Measurements from ENCODE around the gene EBF3. TPM values are rescaled to one million over a fixed set of nuclear protein-coding genes. Genes with fewer than 3 reads are reported as not detected.

The EBF3 gene
- total RNA-seq, 1 experiment from 2014 or later, result not detected

GRCh38 chr10:129904323-129904722 lies 59.8 kb downstream of the EBF3 start:
- Mint-ChIP-seq H3K4me1 (ENCODE audit: low read depth, unreplicated experiment) (no peaks in the 10 kb centered on the region), H3K27ac (ENCODE audit: unreplicated experiment) (no peak overlapping the region), H3K4me3 (ENCODE audit: low read depth, unreplicated experiment) (no peak overlapping the region), H3K36me3 (ENCODE audit: insufficient read depth, unreplicated experiment) (no peaks in the 10 kb centered on the region), H3K9me3 (ENCODE audit: low read depth, unreplicated experiment) (peaks cover 3% of the 10 kb centered on the region), H3K27me3 (ENCODE audit: unreplicated experiment) (no peaks in the 10 kb centered on the region)
- TF ChIP-seq CTCF (IDR thresholded peaks at IDR 0.05; ENCODE audit: unreplicated experiment), result no peak
- intact Hi-C loops (cut with micrococcal nuclease; ENCODE audit: unreplicated experiment), result no loop called here
- CTCF ChIA-PET, result no interaction called here
- no TSS peak for BruUV-seq (replicated peaks)
- DNase-seq, result no peak

GRCh38 chr10:129901389-129902006 lies 62.6 kb downstream of the EBF3 start:
- no peak for TF ChIP-seq CTCF (IDR thresholded peaks at IDR 0.05; ENCODE audit: unreplicated experiment)
- Mint-ChIP-seq H3K4me3 (ENCODE audit: low read depth, unreplicated experiment) (no peak overlapping the region), H3K27me3 (ENCODE audit: unreplicated experiment) (no peaks in the 10 kb centered on the region), H3K36me3 (ENCODE audit: insufficient read depth, unreplicated experiment) (no peaks in the 10 kb centered on the region), H3K9me3 (ENCODE audit: low read depth, unreplicated experiment) (peaks cover 3% of the 10 kb centered on the region), H3K4me1 (ENCODE audit: low read depth, unreplicated experiment) (no peaks in the 10 kb centered on the region), H3K27ac (ENCODE audit: unreplicated experiment) (no peak overlapping the region)
- BruUV-seq (replicated peaks), result no TSS peak
- intact Hi-C loops (cut with micrococcal nuclease; ENCODE audit: unreplicated experiment), result no loop called here
- CTCF ChIA-PET, result no interaction called here
- DNase-seq, result no peak

GRCh38 chr10:129900825-129901224 lies 63.2 kb downstream of the EBF3 start:
- no peak for DNase-seq
- CTCF ChIA-PET, result no interaction called here
- Mint-ChIP-seq H3K27me3 (ENCODE audit: unreplicated experiment) (no peaks in the 10 kb centered on the region), H3K9me3 (ENCODE audit: low read depth, unreplicated experiment) (peaks cover 3% of the 10 kb centered on the region), H3K27ac (ENCODE audit: unreplicated experiment) (no peak overlapping the region), H3K4me3 (ENCODE audit: low read depth, unreplicated experiment) (no peak overlapping the region), H3K4me1 (ENCODE audit: low read depth, unreplicated experiment) (no peaks in the 10 kb centered on the region), H3K36me3 (ENCODE audit: insufficient read depth, unreplicated experiment) (no peaks in the 10 kb centered on the region)
- no TSS peak for BruUV-seq (replicated peaks)
- TF ChIP-seq CTCF (IDR thresholded peaks at IDR 0.05; ENCODE audit: unreplicated experiment), result no peak
- intact Hi-C loops (cut with micrococcal nuclease; ENCODE audit: unreplicated experiment), result no loop called here

GRCh38 chr10:129899276-129900130 lies 64.6 kb downstream of the EBF3 start:
- H3K27me3 Mint-ChIP-seq (ENCODE audit: unreplicated experiment), result no peaks in the 10 kb centered on the region
- no peaks in the 10 kb centered on the region for H3K36me3 Mint-ChIP-seq (ENCODE audit: insufficient read depth, unreplicated experiment)
- BruUV-seq (replicated peaks), result no TSS peak
- intact Hi-C loops (cut with micrococcal nuclease; ENCODE audit: unreplicated experiment), result no loop called here
- DNase-seq, result no peak
- H3K27ac Mint-ChIP-seq (ENCODE audit: unreplicated experiment), result no peak overlapping the region
- H3K4me3 Mint-ChIP-seq (ENCODE audit: low read depth, unreplicated experiment), result no peak overlapping the region
- no peak for TF ChIP-seq CTCF (IDR thresholded peaks at IDR 0.05; ENCODE audit: unreplicated experiment)
- CTCF ChIA-PET, result no interaction called here
- H3K9me3 Mint-ChIP-seq (ENCODE audit: low read depth, unreplicated experiment), result peaks cover 3% of the 10 kb centered on the region
- H3K4me1 Mint-ChIP-seq (ENCODE audit: low read depth, unreplicated experiment), result no peaks in the 10 kb centered on the region

Data from Calu3 (cell line).